ENCODE measurements around the gene SDE2. TPM values are rescaled to one million over a fixed set of nuclear protein-coding genes. Genes with fewer than 3 reads are reported as not detected.
"Not testable (repeated sequence)": the region's sequence is repeated elsewhere in the genome, so short reads cannot be mapped to it uniquely, and the experiment has no call there.

Gene SDE2
- total RNA-seq, 1 donor from 2014 or later = 15.0 TPM

DNA sequence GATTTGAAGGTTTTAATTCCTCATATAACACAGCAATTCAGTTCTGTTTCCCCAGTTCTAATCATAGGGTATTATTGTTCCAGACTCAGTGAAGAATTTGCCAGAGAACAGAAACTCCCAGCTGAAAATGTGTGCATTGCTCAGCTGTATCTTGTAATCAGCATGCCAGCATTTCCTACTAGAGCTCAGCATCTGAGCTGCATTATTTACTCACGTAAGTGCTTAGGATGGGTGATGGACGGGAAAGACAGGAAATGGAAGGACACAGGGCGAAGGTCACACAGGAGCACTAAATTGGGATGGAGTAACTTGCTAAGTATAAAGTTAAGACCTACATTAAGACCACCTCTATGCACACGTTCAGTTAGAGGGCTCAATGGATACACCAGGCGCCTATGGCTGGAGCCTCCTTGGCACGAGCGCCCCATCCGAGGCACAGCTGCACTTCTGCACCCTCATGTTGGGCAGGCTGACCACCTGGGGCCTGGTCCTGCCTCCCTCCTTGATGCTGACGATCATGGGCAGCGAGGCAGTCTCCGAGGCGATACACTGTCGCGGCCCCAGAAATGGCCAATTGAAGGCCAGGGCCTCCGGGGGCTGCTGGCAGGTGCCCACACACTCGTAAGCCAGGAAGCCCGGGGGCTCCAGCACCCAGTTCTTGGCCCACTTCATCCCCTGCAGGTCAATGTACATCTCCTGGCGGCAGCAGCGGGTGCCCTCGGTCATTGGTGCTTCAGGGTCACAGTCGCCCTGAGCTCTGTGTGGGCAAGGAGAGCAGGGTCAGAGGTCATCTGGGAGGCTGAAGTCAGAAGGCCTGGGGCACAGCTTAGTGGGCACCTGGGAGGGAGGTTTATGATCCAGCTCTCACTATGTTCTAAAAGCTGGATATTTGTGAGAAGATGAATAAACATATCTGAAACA lies 61.8 kb downstream of the SDE2 start:
- H3K4me1 Mint-ChIP-seq (ENCODE audit: low read depth) = peaks cover 3% of the 10 kb centered on the region
- peaks cover 15% of the 10 kb centered on the region for H3K27me3 Mint-ChIP-seq
- H3K36me3 Mint-ChIP-seq (ENCODE audit: insufficient read depth) = no peaks in the 10 kb centered on the region
- H3K4me3 Mint-ChIP-seq (ENCODE audit: low read depth) = no peak overlapping the region
- H3K27ac Mint-ChIP-seq = no peak overlapping the region
- TF ChIP-seq, protein P1, sequence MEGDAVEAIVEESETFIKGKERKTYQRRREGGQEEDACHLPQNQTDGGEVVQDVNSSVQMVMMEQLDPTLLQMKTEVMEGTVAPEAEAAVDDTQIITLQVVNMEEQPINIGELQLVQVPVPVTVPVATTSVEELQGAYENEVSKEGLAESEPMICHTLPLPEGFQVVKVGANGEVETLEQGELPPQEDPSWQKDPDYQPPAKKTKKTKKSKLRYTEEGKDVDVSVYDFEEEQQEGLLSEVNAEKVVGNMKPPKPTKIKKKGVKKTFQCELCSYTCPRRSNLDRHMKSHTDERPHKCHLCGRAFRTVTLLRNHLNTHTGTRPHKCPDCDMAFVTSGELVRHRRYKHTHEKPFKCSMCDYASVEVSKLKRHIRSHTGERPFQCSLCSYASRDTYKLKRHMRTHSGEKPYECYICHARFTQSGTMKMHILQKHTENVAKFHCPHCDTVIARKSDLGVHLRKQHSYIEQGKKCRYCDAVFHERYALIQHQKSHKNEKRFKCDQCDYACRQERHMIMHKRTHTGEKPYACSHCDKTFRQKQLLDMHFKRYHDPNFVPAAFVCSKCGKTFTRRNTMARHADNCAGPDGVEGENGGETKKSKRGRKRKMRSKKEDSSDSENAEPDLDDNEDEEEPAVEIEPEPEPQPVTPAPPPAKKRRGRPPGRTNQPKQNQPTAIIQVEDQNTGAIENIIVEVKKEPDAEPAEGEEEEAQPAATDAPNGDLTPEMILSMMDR (IDR thresholded peaks at IDR 0.05; ENCODE audit: unreplicated experiment) = no peak
- DNase-seq (ENCODE audit: low spot score, unreplicated experiment) = no peak
- no peaks in the 10 kb centered on the region for H3K9me3 Mint-ChIP-seq (ENCODE audit: low read depth)

DNA sequence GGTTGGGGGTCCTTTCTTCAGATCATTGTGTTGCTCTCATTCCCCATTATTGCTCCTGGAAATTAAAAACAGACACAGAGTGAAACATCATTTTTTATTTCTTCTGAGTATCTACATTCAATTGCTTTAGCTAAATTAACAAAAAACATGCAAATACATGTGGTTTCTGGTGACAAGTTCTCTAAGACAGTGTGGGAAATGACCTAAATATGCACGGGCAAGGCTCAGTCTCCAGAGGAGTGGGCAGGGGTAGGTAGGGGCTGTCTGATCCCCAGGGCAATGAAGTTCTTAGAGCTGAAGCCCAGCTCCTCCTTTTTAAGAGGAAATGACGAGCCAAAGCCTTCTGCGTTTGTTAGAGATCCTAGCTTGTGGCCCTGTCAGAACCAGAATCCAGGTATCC lies 62.6 kb downstream of the SDE2 start:
- Mint-ChIP-seq H3K9me3 (ENCODE audit: low read depth) (no peaks in the 10 kb centered on the region), H3K36me3 (ENCODE audit: insufficient read depth) (no peaks in the 10 kb centered on the region), H3K4me1 (ENCODE audit: low read depth) (peaks cover 3% of the 10 kb centered on the region), H3K27ac (no peak overlapping the region), H3K27me3 (peaks cover 9% of the 10 kb centered on the region), H3K4me3 (ENCODE audit: low read depth) (no peak overlapping the region)
- TF ChIP-seq, protein P1 (IDR thresholded peaks at IDR 0.05; ENCODE audit: unreplicated experiment) = no peak
- DNase-seq (ENCODE audit: low spot score, unreplicated experiment) = no peak

DNA sequence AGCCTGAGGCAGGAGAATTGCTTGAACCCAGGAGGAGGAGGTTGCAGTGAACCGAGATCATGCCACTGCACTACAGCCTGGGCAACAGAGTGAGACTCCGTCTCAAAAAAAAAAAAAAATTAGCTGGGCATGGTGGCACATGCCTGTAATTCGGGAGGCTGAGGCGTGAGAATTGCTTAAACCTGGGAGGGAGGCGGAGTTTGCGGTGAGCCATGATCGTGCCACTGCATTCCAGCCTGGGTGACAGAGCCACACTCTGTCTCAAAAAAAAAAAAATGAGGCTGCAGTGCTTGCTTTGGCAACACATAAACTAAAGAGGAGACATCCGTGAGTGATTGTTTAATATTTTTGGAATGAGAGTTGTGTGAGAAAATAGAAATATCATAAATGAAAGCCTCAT lies 63.1 kb downstream of the SDE2 start:
- not testable (repeated sequence) for H3K9me3 Mint-ChIP-seq (ENCODE audit: low read depth); H3K4me1 Mint-ChIP-seq (ENCODE audit: low read depth); H3K4me3 Mint-ChIP-seq (ENCODE audit: low read depth); DNase-seq (ENCODE audit: low spot score, unreplicated experiment); H3K36me3 Mint-ChIP-seq (ENCODE audit: insufficient read depth); H3K27me3 Mint-ChIP-seq; H3K27ac Mint-ChIP-seq

DNA sequence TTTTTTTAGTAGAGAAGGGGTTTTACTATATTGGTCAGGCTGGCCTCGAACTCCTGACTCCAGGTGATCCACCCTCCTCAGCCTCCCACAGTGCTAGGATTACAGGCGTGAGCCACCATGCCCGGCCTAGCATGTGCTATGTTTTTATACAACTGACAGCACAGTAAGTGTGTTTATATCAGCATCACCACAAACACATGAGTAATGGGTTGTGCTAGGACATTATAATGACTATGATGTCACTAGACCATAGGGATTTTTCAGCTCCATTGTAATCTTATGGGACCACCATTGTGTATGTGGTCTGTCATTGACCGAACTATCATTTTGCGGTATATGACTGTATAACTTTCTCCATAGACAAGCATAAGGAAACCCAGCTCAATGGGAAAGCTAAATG lies 64.4 kb downstream of the SDE2 start:
- Mint-ChIP-seq H3K27me3 (no peaks in the 10 kb centered on the region), H3K4me1 (ENCODE audit: low read depth) (peaks cover 3% of the 10 kb centered on the region), H3K4me3 (ENCODE audit: low read depth) (no peak overlapping the region)

DNA sequence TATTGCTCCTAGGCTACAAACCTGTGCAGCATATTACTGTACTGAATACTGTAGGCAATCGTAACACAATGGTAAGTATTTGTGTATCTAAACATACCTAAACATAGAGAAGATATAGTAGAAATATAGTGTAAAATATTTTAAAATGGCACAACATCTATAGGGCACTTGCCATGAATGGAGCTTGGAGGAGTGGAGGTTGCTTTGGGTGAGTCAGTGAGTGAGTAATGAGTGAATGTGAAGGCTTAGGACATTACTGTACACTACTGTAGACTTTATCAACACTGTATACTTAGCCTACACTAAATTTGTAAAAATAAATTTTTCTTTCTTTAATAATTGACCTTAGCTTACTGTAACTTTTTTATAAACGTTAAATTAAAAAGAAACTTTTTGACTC lies 66.1 kb downstream of the SDE2 start:
- Mint-ChIP-seq H3K36me3 (ENCODE audit: insufficient read depth) (no peaks in the 10 kb centered on the region), H3K4me1 (ENCODE audit: low read depth) (peaks cover 3% of the 10 kb centered on the region), H3K9me3 (ENCODE audit: low read depth) (no peaks in the 10 kb centered on the region), H3K4me3 (ENCODE audit: low read depth) (no peak overlapping the region), H3K27me3 (no peaks in the 10 kb centered on the region), H3K27ac (no peak overlapping the region)
- no peak for DNase-seq (ENCODE audit: low spot score, unreplicated experiment)
- TF ChIP-seq, protein P1 (IDR thresholded peaks at IDR 0.05; ENCODE audit: unreplicated experiment) = no peak

More for the DNA sequence above, 64.4 kb downstream of the SDE2 start:
- TF ChIP-seq, protein P1 (IDR thresholded peaks at IDR 0.05; ENCODE audit: unreplicated experiment) = no peak
- Mint-ChIP-seq H3K27ac (no peak overlapping the region), H3K9me3 (ENCODE audit: low read depth) (no peaks in the 10 kb centered on the region), H3K36me3 (ENCODE audit: insufficient read depth) (no peaks in the 10 kb centered on the region)
- DNase-seq (ENCODE audit: low spot score, unreplicated experiment) = no peak

Other genes with a start within 250 kb of the SDE2 start
- 406 and 423 TPM in 2 replicates for gene SRP9, start 221.5 kb downstream of the SDE2 start, total RNA-seq
- 41.2 and 41.5 TPM in 2 replicates for gene EPHX1, start 189.2 kb downstream of the SDE2 start, total RNA-seq
- gene TMEM63A, start 117.0 kb downstream of the SDE2 start, total RNA-seq = 236 and 246 TPM in 2 replicates
- 22.9 and 26.0 TPM in 2 replicates for gene LEFTY1, start 110.2 kb downstream of the SDE2 start, total RNA-seq
- 54.5 and 54.8 TPM in 2 replicates for gene PYCR2, start 75.1 kb downstream of the SDE2 start, total RNA-seq
- 0.22 and 0.51 TPM in 2 replicates for gene LEFTY2, start 58.1 kb downstream of the SDE2 start, total RNA-seq
- 1,238 and 1,313 TPM in 2 replicates for gene H3-3A, start 63.4 kb upstream of the SDE2 start, total RNA-seq
- 29.3 and 31.6 TPM in 2 replicates for gene ACBD3, start 187.4 kb upstream of the SDE2 start, total RNA-seq
- 1.5 and 1.7 TPM in 2 replicates for gene MIXL1, start 224.3 kb upstream of the SDE2 start, total RNA-seq

All from progenitor cell of endocrine pancreas (in vitro differentiated cells).